Measurements from ENCODE around the gene INAFM2. TPM values are rescaled to one million over a fixed set of nuclear protein-coding genes. Genes with fewer than 3 reads are reported as not detected.

The INAFM2 gene
- total and polyA plus RNA-seq, 2 of the 4 experiments (the other 2 are of a cell fraction): 10.4 to 14.0 TPM

DNA sequence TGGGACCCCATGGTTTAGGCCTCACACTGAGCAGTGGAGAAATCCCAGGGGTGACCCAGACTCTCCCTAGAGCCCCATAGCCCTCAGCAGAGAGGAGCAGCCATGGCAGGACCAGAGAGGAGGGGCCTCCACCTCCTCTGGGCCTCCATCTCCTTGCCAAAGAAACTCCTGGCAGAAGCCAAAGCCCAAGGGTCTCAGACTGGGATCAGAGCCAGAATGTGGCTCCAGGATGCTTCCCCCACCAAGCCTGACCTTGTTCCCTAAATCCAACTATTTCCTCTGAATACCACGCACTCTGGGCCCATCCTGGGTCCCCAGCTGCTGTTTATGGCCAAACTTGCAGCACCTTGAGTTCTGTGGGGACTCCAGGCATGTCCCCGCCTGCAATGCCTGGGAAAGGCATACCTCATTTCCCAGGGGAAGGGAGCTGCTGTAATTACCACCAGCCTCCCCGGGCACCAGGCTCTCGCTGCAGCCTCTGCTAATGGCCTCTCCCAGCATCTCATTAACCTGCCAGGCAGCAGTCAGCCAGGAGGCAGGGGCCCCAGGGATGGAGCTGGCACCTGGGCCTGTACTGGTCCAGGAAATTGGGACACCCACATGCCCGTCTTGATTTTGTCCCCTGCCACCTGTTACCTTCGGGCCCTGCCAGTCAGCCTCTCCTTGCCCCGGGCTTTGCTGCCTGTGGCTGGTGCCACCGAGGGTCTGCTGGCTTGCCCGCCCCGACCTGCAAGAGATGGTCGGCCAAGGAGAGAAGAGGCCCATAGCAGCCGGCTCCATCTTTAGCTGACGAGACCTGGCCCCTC lies 12.6 kb downstream of the INAFM2 start:
- WGBS, 2 experiments (ENCODE audit: extremely low coverage in 2 of 2, insufficient read length in 1 of 2): 93% methylated on average over 3 of the region's 13 CpGs; no CpG with 5 or more reads in 1 of the 2 experiments
- Histone ChIP-seq H3K4me3 (ENCODE audit: insufficient read depth, low read depth, low read length) (no peak overlapping the region), H4K91ac (ENCODE audit: insufficient read depth, low read depth, low read length) (0 out of 2 replicates have a peak overlapping the region, but pooled peaks have one; percentile 16), H2AK5ac (ENCODE audit: low read depth, low read length) (peak overlapping the region; percentile 3; the same call in 1 of the 2 replicates), H3K18ac (ENCODE audit: low read depth, low read length) (no peak overlapping the region), H4K8ac (ENCODE audit: low read depth in 2 of 2, low read length in 2 of 2) (no peak overlapping the region), H2BK120ac (ENCODE audit: low read depth, low read length) (no peak overlapping the region), H4K5ac (ENCODE audit: low read depth, low read length) (no peak overlapping the region), H2BK15ac (ENCODE audit: low read depth, low read length) (no peak overlapping the region), H3K4me2 (ENCODE audit: low read depth, low read length) (no peak overlapping the region), H3K9me1 (ENCODE audit: insufficient read depth, low read length) (peaks cover 30% of the 10 kb centered on the region), H3K56ac (ENCODE audit: extremely low read depth, insufficient read depth, low read length) (no peak overlapping the region), H3K27me3 (ENCODE audit: control insufficient read depth, insufficient read depth, low read length) (no peaks in the 10 kb centered on the region), H2AFZ (replicated peaks; ENCODE audit: low read length, poor library complexity) (no peak overlapping the region), H3K4me1 (ENCODE audit: control insufficient read depth, insufficient read depth, low read length) (peaks cover 33% of the 10 kb centered on the region), H3K14ac (replicated peaks; ENCODE audit: low read depth, low read length) (no peak overlapping the region), H3K23ac (ENCODE audit: low read depth, low read length) (no peak overlapping the region), H3K79me1 (ENCODE audit: low read depth in 1 of 2, low read length in 2 of 2) (peaks cover 24 to 73% of the 10 kb centered on the region in 2 experiments; a peak in 3 of 4 replicates), H3K9ac (ENCODE audit: low read depth, low read length) (no peak overlapping the region), H2BK20ac (ENCODE audit: low read depth, low read length) (no peak overlapping the region), H4K20me1 (ENCODE audit: insufficient read depth, low read length) (peaks cover 3% of the 10 kb centered on the region; the same call in 1 of the 2 replicates), H3K27ac (ENCODE audit: insufficient read depth, low read length) (0 out of 2 replicates have a peak overlapping the region, but pooled peaks have one; percentile 4), H2AK9ac (replicated peaks; ENCODE audit: low read depth, low read length, poor library complexity) (no peak overlapping the region), H3K4ac (ENCODE audit: low read depth, low read length) (no peak overlapping the region), H3K36me3 (ENCODE audit: control insufficient read depth, insufficient read depth, low read length) (peaks cover 19% of the 10 kb centered on the region), H2BK5ac (ENCODE audit: low read depth, low read length, poor library complexity, severe bottlenecking) (no peak overlapping the region), H3K9me3 (ENCODE audit: control insufficient read depth, insufficient read depth, low read length) (no peaks in the 10 kb centered on the region)
- no TSS peak for BruUV-seq (replicated peaks)
- dilution Hi-C loops (cut with HindIII; ENCODE audit: low sequenced_read_pairs, unreplicated experiment): no loop called here
- ATAC-seq (ENCODE audit: low read depth) (no peak), DNase-seq (no peak)
- CTCF ChIA-PET: interaction anchor here (0.8 kb wide), 1 partner anchor 57 kb away, joined by 3 read pairs; no protein-coding TSS in a partner anchor
- in situ Hi-C loops (cut with MboI; ENCODE audit: low sequenced_read_pairs): no loop called here
- POLR2A ChIA-PET (ENCODE audit: unreplicated experiment): interaction anchor here (1.3 kb wide), 1 partner anchor 9 kb away, joined by 3 read pairs; no protein-coding TSS in a partner anchor
- intact Hi-C loops (cut with micrococcal nuclease): no loop called here
- TF ChIP-seq, protein P1, sequence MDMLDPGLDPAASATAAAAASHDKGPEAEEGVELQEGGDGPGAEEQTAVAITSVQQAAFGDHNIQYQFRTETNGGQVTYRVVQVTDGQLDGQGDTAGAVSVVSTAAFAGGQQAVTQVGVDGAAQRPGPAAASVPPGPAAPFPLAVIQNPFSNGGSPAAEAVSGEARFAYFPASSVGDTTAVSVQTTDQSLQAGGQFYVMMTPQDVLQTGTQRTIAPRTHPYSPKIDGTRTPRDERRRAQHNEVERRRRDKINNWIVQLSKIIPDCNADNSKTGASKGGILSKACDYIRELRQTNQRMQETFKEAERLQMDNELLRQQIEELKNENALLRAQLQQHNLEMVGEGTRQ (IDR thresholded peaks at IDR 0.05; ENCODE audit: low read depth, low read length): no peak
- TF ChIP-seq, protein P2, sequence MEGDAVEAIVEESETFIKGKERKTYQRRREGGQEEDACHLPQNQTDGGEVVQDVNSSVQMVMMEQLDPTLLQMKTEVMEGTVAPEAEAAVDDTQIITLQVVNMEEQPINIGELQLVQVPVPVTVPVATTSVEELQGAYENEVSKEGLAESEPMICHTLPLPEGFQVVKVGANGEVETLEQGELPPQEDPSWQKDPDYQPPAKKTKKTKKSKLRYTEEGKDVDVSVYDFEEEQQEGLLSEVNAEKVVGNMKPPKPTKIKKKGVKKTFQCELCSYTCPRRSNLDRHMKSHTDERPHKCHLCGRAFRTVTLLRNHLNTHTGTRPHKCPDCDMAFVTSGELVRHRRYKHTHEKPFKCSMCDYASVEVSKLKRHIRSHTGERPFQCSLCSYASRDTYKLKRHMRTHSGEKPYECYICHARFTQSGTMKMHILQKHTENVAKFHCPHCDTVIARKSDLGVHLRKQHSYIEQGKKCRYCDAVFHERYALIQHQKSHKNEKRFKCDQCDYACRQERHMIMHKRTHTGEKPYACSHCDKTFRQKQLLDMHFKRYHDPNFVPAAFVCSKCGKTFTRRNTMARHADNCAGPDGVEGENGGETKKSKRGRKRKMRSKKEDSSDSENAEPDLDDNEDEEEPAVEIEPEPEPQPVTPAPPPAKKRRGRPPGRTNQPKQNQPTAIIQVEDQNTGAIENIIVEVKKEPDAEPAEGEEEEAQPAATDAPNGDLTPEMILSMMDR (conservative IDR thresholded peaks at IDR 0.05; ENCODE audit: low read depth, low read length): no peak
- TF ChIP-seq FOS (IDR thresholded peaks at IDR 0.05; ENCODE audit: low read depth, low read length): no peak
- TF ChIP-seq MAFK (IDR thresholded peaks at IDR 0.05; ENCODE audit: low read depth, low read length): no peak
- no peak for TF ChIP-seq MAZ (IDR thresholded peaks at IDR 0.05; ENCODE audit: borderline replicate concordance, low read depth, low read length)
- TF ChIP-seq SMC3 (IDR thresholded peaks at IDR 0.05; ENCODE audit: low read depth, low read length): no peak
